ENCODE data around the gene APLP2. TPM values are rescaled to one million over a fixed set of nuclear protein-coding genes. Genes with fewer than 3 reads are reported as not detected.

APLP2 gene
- total RNA-seq, 2 donors from 2014 or later: 821 to 864 TPM

DNA sequence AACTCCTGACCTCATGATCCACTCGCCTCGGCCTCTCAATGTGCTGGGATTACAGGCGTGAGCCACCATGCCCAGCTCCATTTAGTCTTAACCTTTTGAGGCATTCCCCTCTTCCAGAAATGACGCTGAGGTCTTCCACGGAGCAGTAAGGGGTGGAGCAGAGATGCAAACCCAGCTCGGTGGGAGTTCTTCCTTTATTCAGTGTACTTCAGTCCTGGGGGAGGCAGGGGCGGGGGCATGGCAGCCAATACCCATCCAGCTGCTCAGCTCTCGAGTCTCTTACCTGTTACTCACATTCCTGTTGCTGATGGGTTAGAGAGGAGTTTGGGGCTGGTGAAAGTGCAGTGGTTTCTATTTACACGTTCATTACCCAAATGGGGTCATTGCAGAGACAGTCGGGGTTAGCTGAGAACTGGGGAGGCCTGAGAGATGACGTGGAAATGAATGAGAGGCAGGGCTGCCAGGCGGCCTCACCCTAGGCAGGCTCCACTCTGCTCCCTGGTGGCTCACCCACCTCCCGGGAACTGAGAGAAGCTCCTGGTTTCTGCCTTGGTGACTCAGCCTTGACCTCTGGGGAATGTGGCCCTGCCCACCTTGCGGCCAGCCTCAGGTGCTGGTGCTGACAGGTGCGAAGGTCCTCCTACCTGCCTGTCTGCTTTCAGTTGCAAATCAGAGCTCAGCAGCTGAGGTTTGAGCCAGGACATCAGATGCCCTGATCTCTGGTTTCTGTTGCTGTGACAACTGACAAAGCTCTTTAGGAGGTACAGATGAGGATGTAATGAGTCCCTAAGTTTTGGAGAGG lies 76.5 kb downstream of the APLP2 start:
- TF ChIP-seq, protein P1, sequence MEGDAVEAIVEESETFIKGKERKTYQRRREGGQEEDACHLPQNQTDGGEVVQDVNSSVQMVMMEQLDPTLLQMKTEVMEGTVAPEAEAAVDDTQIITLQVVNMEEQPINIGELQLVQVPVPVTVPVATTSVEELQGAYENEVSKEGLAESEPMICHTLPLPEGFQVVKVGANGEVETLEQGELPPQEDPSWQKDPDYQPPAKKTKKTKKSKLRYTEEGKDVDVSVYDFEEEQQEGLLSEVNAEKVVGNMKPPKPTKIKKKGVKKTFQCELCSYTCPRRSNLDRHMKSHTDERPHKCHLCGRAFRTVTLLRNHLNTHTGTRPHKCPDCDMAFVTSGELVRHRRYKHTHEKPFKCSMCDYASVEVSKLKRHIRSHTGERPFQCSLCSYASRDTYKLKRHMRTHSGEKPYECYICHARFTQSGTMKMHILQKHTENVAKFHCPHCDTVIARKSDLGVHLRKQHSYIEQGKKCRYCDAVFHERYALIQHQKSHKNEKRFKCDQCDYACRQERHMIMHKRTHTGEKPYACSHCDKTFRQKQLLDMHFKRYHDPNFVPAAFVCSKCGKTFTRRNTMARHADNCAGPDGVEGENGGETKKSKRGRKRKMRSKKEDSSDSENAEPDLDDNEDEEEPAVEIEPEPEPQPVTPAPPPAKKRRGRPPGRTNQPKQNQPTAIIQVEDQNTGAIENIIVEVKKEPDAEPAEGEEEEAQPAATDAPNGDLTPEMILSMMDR (conservative IDR thresholded peaks at IDR 0.05): peak; percentile 64
- H3K9ac ChIP-seq (ENCODE audit: extremely low read depth, low read length, poor library complexity, severe bottlenecking): no peak overlapping the region
- H3K27me3 ChIP-seq (ENCODE audit: control insufficient read depth, insufficient read depth, low read length, poor library complexity, severe bottlenecking): no peaks in the 10 kb centered on the region
- H3K36me3 ChIP-seq (ENCODE audit: control insufficient read depth, insufficient read depth, low read length): peaks cover 99% of the 10 kb centered on the region
- Mint-ChIP-seq H3K27me3 (ENCODE audit: insufficient read depth) (no peaks in the 10 kb centered on the region), H3K36me3 (ENCODE audit: low read depth) (peaks cover 79% of the 10 kb centered on the region), H3K4me3 (no peak overlapping the region), H3K9me3 (no peaks in the 10 kb centered on the region), H3K4me1 (peaks cover 17% of the 10 kb centered on the region), H3K27ac (peak overlapping the region; percentile 84)
- DNase-seq: peak; percentile 97
- H3K4me3 ChIP-seq (ENCODE audit: low read length): no peak overlapping the region
- 81 to 91% methylated on average over 12 to 15 of the region's 15 CpGs for WGBS, 2 experiments (ENCODE audit: insufficient coverage in 1 of 2, insufficient read length in 1 of 2)
- H3K9me3 ChIP-seq (ENCODE audit: control insufficient read depth, low read length): no peaks in the 10 kb centered on the region
- no peak overlapping the region for H3K27ac ChIP-seq (ENCODE audit: low read depth, low read length)
- peaks cover 6% of the 10 kb centered on the region for H3K4me1 ChIP-seq (ENCODE audit: control insufficient read depth, insufficient read depth, low read length)

GRCh38 chr11:130146796-130147195 lies 77.1 kb downstream of the APLP2 start:
- Mint-ChIP-seq H3K4me1 (peaks cover 17% of the 10 kb centered on the region), H3K27me3 (ENCODE audit: insufficient read depth) (no peaks in the 10 kb centered on the region), H3K36me3 (ENCODE audit: low read depth) (peaks cover 74% of the 10 kb centered on the region), H3K9me3 (no peaks in the 10 kb centered on the region), H3K4me3 (no peak overlapping the region), H3K27ac (peak overlapping the region; percentile 80)
- H3K27ac ChIP-seq (ENCODE audit: low read depth, low read length): no peak overlapping the region
- no peak for DNase-seq
- peaks cover 97% of the 10 kb centered on the region for H3K36me3 ChIP-seq (ENCODE audit: control insufficient read depth, insufficient read depth, low read length)
- H3K9me3 ChIP-seq (ENCODE audit: control insufficient read depth, low read length): no peaks in the 10 kb centered on the region
- H3K4me3 ChIP-seq (ENCODE audit: low read length): no peak overlapping the region
- TF ChIP-seq, protein P1 (conservative IDR thresholded peaks at IDR 0.05): no peak
- H3K4me1 ChIP-seq (ENCODE audit: control insufficient read depth, insufficient read depth, low read length): peaks cover 6% of the 10 kb centered on the region
- no peak overlapping the region for H3K9ac ChIP-seq (ENCODE audit: extremely low read depth, low read length, poor library complexity, severe bottlenecking)
- no peaks in the 10 kb centered on the region for H3K27me3 ChIP-seq (ENCODE audit: control insufficient read depth, insufficient read depth, low read length, poor library complexity, severe bottlenecking)
- WGBS, 2 experiments (ENCODE audit: insufficient coverage in 1 of 2, insufficient read length in 1 of 2): 89 to 96% methylated on average over 5 of the region's 5 CpGs

- H3K27ac Mint-ChIP-seq: no peak overlapping the region
- 95 to 96% methylated on average over 8 to 12 of the region's 12 CpGs for WGBS, 2 experiments (ENCODE audit: insufficient coverage in 1 of 2, insufficient read length in 1 of 2)
Observed at GRCh38 chr11:130148796-130149326, 79.2 kb downstream of the APLP2 start.

More at GRCh38 chr11:130148796-130149326, 79.2 kb downstream of the APLP2 start:
- Mint-ChIP-seq H3K4me1 (peaks cover 17% of the 10 kb centered on the region), H3K4me3 (no peak overlapping the region), H3K36me3 (ENCODE audit: low read depth) (peaks cover 63% of the 10 kb centered on the region), H3K9me3 (no peaks in the 10 kb centered on the region), H3K27me3 (ENCODE audit: insufficient read depth) (no peaks in the 10 kb centered on the region)
- no peak overlapping the region for H3K27ac ChIP-seq (ENCODE audit: low read depth, low read length)
- DNase-seq: no peak
- H3K36me3 ChIP-seq (ENCODE audit: control insufficient read depth, insufficient read depth, low read length): peaks cover 79% of the 10 kb centered on the region
- peaks cover 6% of the 10 kb centered on the region for H3K4me1 ChIP-seq (ENCODE audit: control insufficient read depth, insufficient read depth, low read length)
- H3K9me3 ChIP-seq (ENCODE audit: control insufficient read depth, low read length): no peaks in the 10 kb centered on the region
- no peak overlapping the region for H3K4me3 ChIP-seq (ENCODE audit: low read length)
- H3K9ac ChIP-seq (ENCODE audit: extremely low read depth, low read length, poor library complexity, severe bottlenecking): no peak overlapping the region
- no peaks in the 10 kb centered on the region for H3K27me3 ChIP-seq (ENCODE audit: control insufficient read depth, insufficient read depth, low read length, poor library complexity, severe bottlenecking)
- TF ChIP-seq, protein P1 (conservative IDR thresholded peaks at IDR 0.05): no peak
